OCI-LY3 (cell line): ENCODE data around the gene PTAFR.

Source experiments
- H2AFZ ChIP-seq: fragments of 200-600, 300-600 bp; shearing (Covaris generic); 2 replicates; pipeline ENCODE4 v1.6.0; 2014; ENCODE audit warnings: antibody characterized with exemption, low read depth, low read length
- H3K27ac ChIP-seq: fragments of 200-600, 300-600 bp; sonication (generic); 2 replicates; pipeline ENCODE4 v1.5.1; 2014; ENCODE audit warnings: mild to moderate bottlenecking, low read length, moderate library complexity, mixed read lengths
- H3K27me3 ChIP-seq: fragments of 200-600, 300-600 bp; sonication (generic); 2 replicates; pipeline ENCODE4 v1.6.1; 2014; ENCODE audit warnings: low read depth, low read length, mixed read lengths
- H3K36me3 ChIP-seq: fragments of 200-600, 300-600 bp; sonication (generic); replicated peaks from 2 replicates; pipeline ENCODE3; 2014; ENCODE audit warnings: low read depth, low read length, mixed read lengths
- H3K4me1 ChIP-seq: fragments of 300-600, 200-600 bp; sonication (generic); 2 replicates; pipeline ENCODE4 v1.6.1; 2014; ENCODE audit warnings: low read length, mixed read lengths
- H3K4me2 ChIP-seq: fragments of 200-600, 300-600 bp; sonication (generic); 2 replicates; pipeline ENCODE4 v1.6.1; 2014; ENCODE audit warnings: low read length, mixed read lengths
- H3K4me3 ChIP-seq: fragments of 300-600, 200-600 bp; sonication (generic); 2 replicates; pipeline ENCODE4 v1.5.1; 2014; ENCODE audit warnings: antibody characterized with exemption, mild to moderate bottlenecking, low read length, moderate library complexity
- H3K79me2 ChIP-seq: fragments of 300-600, 200-600 bp; shearing (Covaris generic); 2 replicates; pipeline ENCODE4 v1.6.1; 2014; ENCODE audit warnings: mild to moderate bottlenecking, low read length, mixed read lengths
- H3K9ac ChIP-seq: fragments of 300-600, 200-600 bp; shearing (Covaris generic); 2 replicates; pipeline ENCODE4 v1.6.0; 2014; ENCODE audit warnings: mild to moderate bottlenecking, low read length, moderate library complexity
- H3K9me3 ChIP-seq: fragments of 200-600, 300-600 bp; shearing (Covaris generic); 2 replicates; pipeline ENCODE4 v1.6.1; 2014; ENCODE audit warnings: low read length, mixed read lengths; ENCODE audit not compliant: insufficient read depth
- H4K20me1 ChIP-seq: fragments of 200-600, 300-600 bp; sonication (generic); 2 replicates; pipeline ENCODE4 v1.6.1; 2016; ENCODE audit warnings: low read length, mixed read lengths; ENCODE audit not compliant: insufficient read depth
- EZH2phosphoT487 ChIP-seq: fragments of 200-600 bp; shearing (Covaris generic); IDR thresholded peaks from 2 replicates; pipeline ENCODE4 v1.6.1; 2018; ENCODE audit warnings: antibody characterized with exemption, mixed run types, low read depth
- TF ChIP-seq, protein P1 (sequence below): fragments of 200-600, 300-600 bp; sonication (generic); IDR thresholded peaks from 2 replicates; pipeline ENCODE4 v1.5.1; 2014; ENCODE audit warnings: antibody characterized with exemption, low read length, low read depth

The PTAFR gene

GRCh38 chr1:28155628-28156027 lies 20.9 kb downstream of the PTAFR start:
- no peak overlapping the region for H3K27ac ChIP-seq
- H2AFZ ChIP-seq: no peak overlapping the region
- H3K9me3 ChIP-seq: no peaks in the 10 kb centered on the region
- H3K4me1 ChIP-seq: no peaks in the 10 kb centered on the region
- H3K9ac ChIP-seq: no peak overlapping the region
- H3K79me2 ChIP-seq: no peaks in the 10 kb centered on the region
- no peak overlapping the region for H3K4me2 ChIP-seq
- TF ChIP-seq, protein P1, sequence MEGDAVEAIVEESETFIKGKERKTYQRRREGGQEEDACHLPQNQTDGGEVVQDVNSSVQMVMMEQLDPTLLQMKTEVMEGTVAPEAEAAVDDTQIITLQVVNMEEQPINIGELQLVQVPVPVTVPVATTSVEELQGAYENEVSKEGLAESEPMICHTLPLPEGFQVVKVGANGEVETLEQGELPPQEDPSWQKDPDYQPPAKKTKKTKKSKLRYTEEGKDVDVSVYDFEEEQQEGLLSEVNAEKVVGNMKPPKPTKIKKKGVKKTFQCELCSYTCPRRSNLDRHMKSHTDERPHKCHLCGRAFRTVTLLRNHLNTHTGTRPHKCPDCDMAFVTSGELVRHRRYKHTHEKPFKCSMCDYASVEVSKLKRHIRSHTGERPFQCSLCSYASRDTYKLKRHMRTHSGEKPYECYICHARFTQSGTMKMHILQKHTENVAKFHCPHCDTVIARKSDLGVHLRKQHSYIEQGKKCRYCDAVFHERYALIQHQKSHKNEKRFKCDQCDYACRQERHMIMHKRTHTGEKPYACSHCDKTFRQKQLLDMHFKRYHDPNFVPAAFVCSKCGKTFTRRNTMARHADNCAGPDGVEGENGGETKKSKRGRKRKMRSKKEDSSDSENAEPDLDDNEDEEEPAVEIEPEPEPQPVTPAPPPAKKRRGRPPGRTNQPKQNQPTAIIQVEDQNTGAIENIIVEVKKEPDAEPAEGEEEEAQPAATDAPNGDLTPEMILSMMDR: no peak
- no peak for TF ChIP-seq EZH2phosphoT487
- H3K27me3 ChIP-seq: no peaks in the 10 kb centered on the region
- no peaks in the 10 kb centered on the region for H3K36me3 ChIP-seq
- no peaks in the 10 kb centered on the region for H4K20me1 ChIP-seq
- no peak overlapping the region for H3K4me3 ChIP-seq

DNA sequence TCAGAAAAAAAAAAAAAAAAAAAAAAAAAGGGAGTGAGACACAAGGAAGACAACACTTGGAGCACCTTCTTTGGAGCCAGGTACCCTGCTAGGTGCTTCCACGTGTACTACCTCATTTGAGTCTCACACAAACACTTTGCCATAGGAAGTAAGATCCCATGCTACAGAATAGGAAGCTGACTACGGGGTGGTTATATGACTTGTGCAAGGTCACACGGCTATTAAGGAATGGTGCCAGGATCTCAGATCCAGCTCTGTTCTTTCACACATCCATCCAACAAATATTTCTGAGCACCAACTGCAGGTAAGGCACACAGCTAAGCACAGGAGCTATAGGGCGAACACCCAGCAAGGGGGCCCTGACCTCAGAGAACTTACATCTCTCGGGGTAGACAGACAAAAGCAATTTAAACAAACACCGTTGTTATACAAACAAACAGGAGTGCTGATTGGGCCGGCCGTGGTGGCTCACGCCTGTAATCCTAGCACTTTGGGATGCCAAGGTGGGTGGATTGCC lies 22.4 kb downstream of the PTAFR start:
- H3K4me2 ChIP-seq: no peak overlapping the region

GRCh38 chr1:28150125-28150780 lies 26.2 kb downstream of the PTAFR start:
- Histone ChIP-seq H3K36me3 (no peaks in the 10 kb centered on the region), H3K79me2 (no peaks in the 10 kb centered on the region), H3K9ac (no peak overlapping the region), H3K4me1 (peaks cover 22% of the 10 kb centered on the region), H4K20me1 (no peaks in the 10 kb centered on the region), H3K27me3 (peaks cover 6% of the 10 kb centered on the region), H3K27ac (no peak overlapping the region), H3K4me2 (no peak overlapping the region), H3K9me3 (no peaks in the 10 kb centered on the region; the same call in 1 of the 2 replicates), H3K4me3 (no peak overlapping the region), H2AFZ (no peak overlapping the region)
- no peak for TF ChIP-seq EZH2phosphoT487
- TF ChIP-seq, protein P1: no peak

More for the DNA sequence above, 22.4 kb downstream of the PTAFR start:
- no peaks in the 10 kb centered on the region for H3K79me2 ChIP-seq
- H3K27ac ChIP-seq: no peak overlapping the region
- TF ChIP-seq, protein P1: no peak
- no peak for TF ChIP-seq EZH2phosphoT487
- H3K9ac ChIP-seq: no peak overlapping the region
- no peak overlapping the region for H2AFZ ChIP-seq
- H4K20me1 ChIP-seq: no peaks in the 10 kb centered on the region
- H3K9me3 ChIP-seq: no peaks in the 10 kb centered on the region
- H3K27me3 ChIP-seq: no peaks in the 10 kb centered on the region
- no peak overlapping the region for H3K4me3 ChIP-seq
- no peaks in the 10 kb centered on the region for H3K4me1 ChIP-seq
- H3K36me3 ChIP-seq: no peaks in the 10 kb centered on the region

GRCh38 chr1:28148880-28149195 lies 27.7 kb downstream of the PTAFR start:
- TF ChIP-seq, protein P1: no peak
- no peaks in the 10 kb centered on the region for H3K36me3 ChIP-seq
- peak overlapping the region; percentile 7; the same call in 1 of the 2 replicates for H3K4me2 ChIP-seq
- H3K4me3 ChIP-seq: no peak overlapping the region
- H3K9me3 ChIP-seq: no peaks in the 10 kb centered on the region; the same call in 1 of the 2 replicates
- peaks cover 35% of the 10 kb centered on the region for H3K4me1 ChIP-seq
- H3K9ac ChIP-seq: no peak overlapping the region
- no peaks in the 10 kb centered on the region for H3K79me2 ChIP-seq
- no peak overlapping the region for H3K27ac ChIP-seq
- H3K27me3 ChIP-seq: peaks cover 6% of the 10 kb centered on the region
- no peak overlapping the region for H2AFZ ChIP-seq
- no peaks in the 10 kb centered on the region for H4K20me1 ChIP-seq
